ENCODE data around the gene THUMPD3. TPM values are rescaled to one million over a fixed set of nuclear protein-coding genes. Genes with fewer than 3 reads are reported as not detected.
A peak's percentile ranks its signal among the peaks of the same experiment; 100 is the strongest.

Gene THUMPD3
- polyA plus RNA-seq, 1 donor: 32.2 TPM

GRCh38 chr3:9420850-9421549, 58.1 kb downstream of the THUMPD3 start:
- no peak for DNase-seq (ENCODE audit: low read depth)

- peak; percentile 99 for DNase-seq (ENCODE audit: low read depth)
Measured at GRCh38 chr3:9422712-9423424, 60.0 kb downstream of the THUMPD3 start.

GRCh38 chr3:9428411-9428810, 65.6 kb downstream of the THUMPD3 start:
- no peak for DNase-seq (ENCODE audit: low read depth)

- DNase-seq (ENCODE audit: low read depth): no peak
Measured at GRCh38 chr3:9430733-9431132, 67.9 kb downstream of the THUMPD3 start.

- DNase-seq (ENCODE audit: low read depth): no peak
Measured at GRCh38 chr3:9433627-9434521, 71.0 kb downstream of the THUMPD3 start.

GRCh38 chr3:9435316-9435715, 72.5 kb downstream of the THUMPD3 start:
- no peak for DNase-seq (ENCODE audit: low read depth)

Other genes starting within 250 kb of the THUMPD3 start
- gene SRGAP3, start 113.4 kb upstream of the THUMPD3 start, polyA plus RNA-seq (ENCODE audit: insufficient read length): 22.3 TPM
- 99.2 TPM for gene SETD5, start 34.6 kb downstream of the THUMPD3 start, polyA plus RNA-seq (ENCODE audit: insufficient read length)
- gene LHFPL4, start 190.8 kb downstream of the THUMPD3 start, polyA plus RNA-seq (ENCODE audit: insufficient read length): 0.05 TPM